Gastrocnemius medialis (tissue), 4 donors: Measurements from ENCODE around the gene GID8. TPM values are rescaled to one million over a fixed set of nuclear protein-coding genes. Genes with fewer than 3 reads are reported as not detected.
A peak's percentile ranks its signal among the peaks of the same experiment; 100 is the strongest.

Experiments used
- ATAC-seq, 2 donors: fragments of 150-250 bp; one replicate each; pipeline ENCODE4 v1.9.1; 2016
- DNase-seq, 2 donors: peaks; one replicate each; pipeline ENCODE4 v3.0.0-alpha.2; 2019
- H3K27ac ChIP-seq, 4 donors: fragments of 200-600 bp; sonication (generic); 1 replicate in 1 of 4; 2 replicates in 3 of 4; pipeline ENCODE4 v1.5.1; 2016 to 2018; ENCODE audit warnings: mild to moderate bottlenecking in 2 of 4, moderate library complexity in 1 of 4
- H3K27me3 ChIP-seq, 3 donors: fragments of 200-600 bp; sonication (generic) in 2 of 3; 1 replicate in 1 of 3; 2 replicates in 2 of 3; pipeline versions ENCODE4 v1.5.1 to v1.6.0; 2016 to 2019; ENCODE audit warnings: mild to moderate bottlenecking in 1 of 3, moderate library complexity in 1 of 3
- H3K36me3 ChIP-seq, 2 donors: fragments of 200-600 bp; sonication (generic) in 1 of 2; one replicate each; pipeline ENCODE4 v1.5.1; 2017 to 2018
- H3K4me1 ChIP-seq, 2 donors: fragments of 200-600 bp; sonication (generic) in 1 of 2; one replicate each; pipeline ENCODE4 v1.5.1; 2016 to 2017; ENCODE audit warnings: mild to moderate bottlenecking in 2 of 2
- H3K4me3 ChIP-seq, 4 donors: fragments of 200-600 bp; sonication (generic) in 3 of 4; 1 replicate in 1 of 4; 2 replicates in 3 of 4; pipeline ENCODE4 v1.5.1; 2016 to 2019; ENCODE audit warnings: mild to moderate bottlenecking in 2 of 4
- H3K9me3 ChIP-seq, 3 donors: fragments of 200-600 bp; sonication (generic) in 2 of 3; 1 replicate in 1 of 3; 2 replicates in 2 of 3; pipeline ENCODE4 v1.5.1; 2016 to 2019
- CTCF ChIP-seq, 5 experiments: fragments of 450-650 bp in 3 of 5; fragments of 200-600 bp in 2 of 5; sonication (generic) in 2 of 5; IDR thresholded peaks in 4 of 5; conservative IDR thresholded peaks in 1 of 5; 1 replicate in 4 of 5; 2 replicates in 1 of 5; pipeline ENCODE4 v1.5.1; 2016 to 2019; ENCODE audit warnings: antibody characterized with exemption in 5 of 5, mild to moderate bottlenecking in 3 of 5, moderate library complexity in 3 of 5
- POLR2A ChIP-seq, 2 donors: fragments of 450-650 bp; IDR thresholded peaks; one replicate each; pipeline ENCODE4 v1.6.1; 2017; ENCODE audit warnings: antibody characterized with exemption in 2 of 2, mild to moderate bottlenecking in 2 of 2, moderate library complexity in 2 of 2
- in situ Hi-C, 4 donors: fragments of 200-750 bp; cut with MboI; loops; one replicate each; pipeline versions ENCODE4 v1.15.0 to v1.8.0; 2017; ENCODE audit warnings: low sequenced_read_pairs in 4 of 4
- intact Hi-C: fragments of 100-400 bp; cut with DNase I; formaldehyde crosslinking; loops from one replicate; pipeline ENCODE4 v1.15.1; 2023; ENCODE audit warnings: low total_unique reads
- total RNA-seq, 4 donors: library from RNA; depleted of rRNA; stranded (reverse); fragments of >200 nt; gene quantifications; one replicate each; pipeline versions ENCODE4 v1.1.0 to v1.2.3, GENCODE V29; 2016

GID8 gene
- total RNA-seq, 4 donors from 2014 or later: 12.8 to 16.2 (median 13.5) TPM

- H3K4me3 ChIP-seq: no peak overlapping the region
- H3K4me1 ChIP-seq: peaks cover under 1 to 8% of the 10 kb centered on the region in 2 donors
- H3K9me3 ChIP-seq: no peaks in the 10 kb centered on the region
- H3K36me3 ChIP-seq: peaks cover 5 to 83% of the 10 kb centered on the region in 2 donors
- in situ Hi-C loops: no loop called here
- H3K27ac ChIP-seq: no peak overlapping the region
- no peaks in the 10 kb centered on the region for H3K27me3 ChIP-seq
- DNase-seq (no peak), ATAC-seq (no peak)
- TF ChIP-seq CTCF (IDR thresholded peaks at IDR 0.05 in 4 of 5, conservative IDR thresholded peaks at IDR 0.05 in 1 of 5) (no peak), POLR2A (IDR thresholded peaks at IDR 0.05) (no peak)
- intact Hi-C loops: no loop called here
These were observed 32.3 kb upstream of the GID8 start for GRCh38 chr20:62905536-62906117.

- intact Hi-C loops (no loop called here), in situ Hi-C loops (no loop called here)
- Histone ChIP-seq H3K27me3 (no peaks in the 10 kb centered on the region), H3K4me1 (peaks cover 0 to 6% of the 10 kb centered on the region in 2 donors), H3K4me3 (no peak overlapping the region), H3K27ac (peak overlapping the region in 2 of 4 donors; percentile 27 to 44), H3K36me3 (peaks cover 5 to 88% of the 10 kb centered on the region in 2 donors), H3K9me3 (no peaks in the 10 kb centered on the region)
- ATAC-seq (peak; percentile 82 to 88), DNase-seq (peak; percentile 65 to 77)
- no peak for TF ChIP-seq CTCF (IDR thresholded peaks at IDR 0.05 in 4 of 5, conservative IDR thresholded peaks at IDR 0.05 in 1 of 5)
- TF ChIP-seq POLR2A (IDR thresholded peaks at IDR 0.05): no peak
These were observed 31.7 kb upstream of the GID8 start for GRCh38 chr20:62906209-62906608.

GRCh38 chr20:62906647-62907375 is 31.1 kb upstream of the GID8 start:
- no peak overlapping the region for H3K4me3 ChIP-seq
- peaks cover 0 to 6% of the 10 kb centered on the region in 2 donors for H3K4me1 ChIP-seq
- intact Hi-C loops (no loop called here), in situ Hi-C loops (no loop called here)
- no peaks in the 10 kb centered on the region for H3K9me3 ChIP-seq
- no peaks in the 10 kb centered on the region for H3K27me3 ChIP-seq
- no peak for TF ChIP-seq POLR2A (IDR thresholded peaks at IDR 0.05)
- peak overlapping the region in 2 of 4 donors; percentile 27 to 44 for H3K27ac ChIP-seq
- H3K36me3 ChIP-seq: peaks cover 5 to 94% of the 10 kb centered on the region in 2 donors
- DNase-seq: no peak
- ATAC-seq: no peak

GRCh38 chr20:62907384-62908317 is 30.3 kb upstream of the GID8 start:
- no peaks in the 10 kb centered on the region for H3K9me3 ChIP-seq
- intact Hi-C loops (no loop called here), in situ Hi-C loops (no loop called here)
- peaks cover 5 to 93% of the 10 kb centered on the region in 2 donors for H3K36me3 ChIP-seq
- peaks cover 0 to 6% of the 10 kb centered on the region in 2 donors for H3K4me1 ChIP-seq
- DNase-seq (no peak), ATAC-seq (no peak)
- peak in 2 of 5 experiments; percentile 11 to 36 for TF ChIP-seq CTCF (IDR thresholded peaks at IDR 0.05 in 4 of 5, conservative IDR thresholded peaks at IDR 0.05 in 1 of 5)
- no peak for TF ChIP-seq POLR2A (IDR thresholded peaks at IDR 0.05)
- H3K4me3 ChIP-seq: no peak overlapping the region
- H3K27me3 ChIP-seq: no peaks in the 10 kb centered on the region
- no peak overlapping the region for H3K27ac ChIP-seq
